ENCODE measurements around the gene CORIN.

CORIN gene

GRCh38 chr4:47741200-47741599 is 96.7 kb downstream of the CORIN start:
- in situ Hi-C loops (cut with MboI; ENCODE audit: low pct_unique_long_range_greater_than_20kb, low sequenced_read_pairs): no loop called here

DNA sequence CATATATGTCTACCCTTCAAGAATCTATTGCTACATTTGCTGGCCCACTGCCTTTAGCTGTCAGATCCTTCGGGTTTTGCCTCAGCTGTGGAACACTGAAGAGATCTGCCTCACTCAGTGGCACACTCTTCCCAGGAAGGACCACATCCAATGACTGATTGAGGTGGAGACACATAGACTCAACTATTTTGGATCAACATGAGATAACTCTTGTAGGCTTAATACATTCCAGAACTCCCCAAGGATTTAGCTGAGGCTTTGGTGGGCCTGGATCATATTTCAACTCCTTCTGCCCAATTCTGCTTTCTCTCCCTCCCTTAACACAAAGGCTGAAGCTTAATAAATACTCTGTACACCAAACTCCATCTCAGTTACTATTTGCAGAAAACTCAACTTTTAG is 100.5 kb downstream of the CORIN start:
- no peak for DNase-seq

More at GRCh38 chr4:47741200-47741599, 96.7 kb downstream of the CORIN start:
- peak; percentile 27 for DNase-seq

GRCh38 chr4:47736555-47736954 is 101.3 kb downstream of the CORIN start:
- no peak for DNase-seq
- in situ Hi-C loops (cut with MboI; ENCODE audit: low pct_unique_long_range_greater_than_20kb, low sequenced_read_pairs): no loop called here

More for the DNA sequence above, 100.5 kb downstream of the CORIN start:
- in situ Hi-C loops (cut with MboI; ENCODE audit: low pct_unique_long_range_greater_than_20kb, low sequenced_read_pairs): no loop called here

DNA sequence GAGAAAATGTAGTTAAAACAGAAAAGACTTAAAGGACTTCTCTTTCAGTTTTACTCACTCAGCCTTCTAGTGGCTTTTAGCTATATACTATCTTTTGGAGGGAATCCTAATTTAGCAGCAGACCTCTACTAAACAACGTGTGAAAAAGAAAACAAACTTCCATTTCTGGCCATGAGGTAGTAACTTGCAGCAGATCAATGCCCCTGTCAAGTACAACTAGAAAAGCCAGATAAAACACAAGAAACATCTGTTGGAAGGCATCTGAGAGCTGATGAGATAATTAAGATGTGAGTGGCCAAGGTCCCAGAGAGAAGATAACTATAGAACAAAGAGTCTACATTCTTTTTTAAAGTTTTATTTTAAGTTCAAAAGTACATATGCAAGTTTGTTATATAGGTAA is 101.7 kb downstream of the CORIN start:
- DNase-seq: no peak
- in situ Hi-C loops (cut with MboI; ENCODE audit: low pct_unique_long_range_greater_than_20kb, low sequenced_read_pairs): no loop called here

- DNase-seq: no peak
- in situ Hi-C loops (cut with MboI; ENCODE audit: low pct_unique_long_range_greater_than_20kb, low sequenced_read_pairs): no loop called here
Observed at GRCh38 chr4:47733302-47734175, 104.3 kb downstream of the CORIN start.

DNA sequence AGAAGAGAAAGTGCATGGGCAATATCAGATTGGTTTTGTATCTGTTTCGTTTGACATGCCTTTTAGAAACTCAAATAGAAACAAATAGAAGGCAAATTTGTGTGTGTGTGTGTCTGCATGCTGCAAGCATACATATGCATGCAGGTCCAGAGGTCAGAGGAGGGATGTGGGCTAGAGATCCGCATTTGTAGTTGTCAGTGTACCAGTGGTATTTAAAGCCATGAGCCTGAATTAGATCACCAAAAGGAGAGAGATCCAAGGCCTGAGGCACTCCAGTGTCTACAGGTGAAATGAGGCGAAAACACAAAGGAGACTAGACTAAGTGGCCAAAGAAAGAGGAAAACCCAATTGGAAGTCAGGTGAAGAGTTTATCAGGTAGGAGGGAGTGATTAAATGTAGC is 106.7 kb downstream of the CORIN start:
- in situ Hi-C loops (cut with MboI; ENCODE audit: low pct_unique_long_range_greater_than_20kb, low sequenced_read_pairs): no loop called here
- no peak for DNase-seq

DNA sequence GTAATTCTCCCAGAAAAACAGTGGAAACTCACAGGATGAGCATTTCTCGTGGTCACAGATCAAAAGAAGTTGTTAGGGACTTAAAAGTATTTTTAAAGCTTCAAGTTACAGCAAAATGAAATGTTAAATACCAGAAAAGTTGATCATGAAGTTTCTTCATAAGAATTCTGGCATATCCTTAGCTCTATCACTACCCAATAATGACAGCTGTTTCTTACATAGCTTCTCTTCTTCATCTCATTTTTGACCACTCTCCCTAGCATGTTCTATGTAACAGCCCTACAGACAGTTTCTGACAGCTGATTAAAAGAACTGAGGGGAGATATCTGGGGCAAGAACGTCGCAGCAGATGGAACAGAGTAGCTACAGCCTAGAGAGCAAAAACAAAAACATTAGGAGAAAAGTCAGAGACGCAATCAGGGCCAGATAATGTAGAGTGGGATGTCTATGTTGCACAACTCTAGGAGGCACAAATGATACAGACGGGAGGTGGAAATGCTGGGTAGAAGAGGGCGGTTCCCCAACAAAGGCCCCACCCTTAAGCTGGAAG is 108.7 kb downstream of the CORIN start:
- DNase-seq: no peak
- in situ Hi-C loops (cut with MboI; ENCODE audit: low pct_unique_long_range_greater_than_20kb, low sequenced_read_pairs): no loop called here

GRCh38 chr4:47721892-47722575 is 115.8 kb downstream of the CORIN start:
- in situ Hi-C loops (cut with MboI; ENCODE audit: low pct_unique_long_range_greater_than_20kb, low sequenced_read_pairs): loop anchor here (25.0 kb wide), 1 partner anchor 215 kb away; no protein-coding TSS in a partner anchor
- DNase-seq: no peak

DNA sequence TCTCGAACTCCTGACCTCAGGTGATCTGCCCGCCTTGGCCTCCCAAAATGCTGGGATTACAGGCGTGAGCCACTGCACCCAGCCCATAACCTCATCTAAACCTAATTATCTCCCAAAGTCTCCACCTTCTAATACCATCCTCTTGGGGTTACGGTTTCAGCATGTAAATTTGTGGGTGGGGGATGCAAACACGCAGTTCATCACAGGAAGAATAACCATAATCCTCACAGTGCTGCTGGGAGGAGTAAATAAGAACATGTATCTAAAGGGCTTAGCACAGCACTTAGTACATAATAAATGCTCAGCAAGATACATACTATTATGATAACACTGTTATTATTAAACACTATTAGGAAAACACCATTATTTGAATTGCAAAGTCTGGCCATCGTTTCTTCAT is 116.4 kb downstream of the CORIN start:
- no peak for DNase-seq
- in situ Hi-C loops (cut with MboI; ENCODE audit: low pct_unique_long_range_greater_than_20kb, low sequenced_read_pairs): loop anchor here (25.0 kb wide), 1 partner anchor 216 kb away; no protein-coding TSS in a partner anchor

- in situ Hi-C loops (cut with MboI; ENCODE audit: low pct_unique_long_range_greater_than_20kb, low sequenced_read_pairs): loop anchor here (25.0 kb wide), 1 partner anchor 217 kb away; no protein-coding TSS in a partner anchor
- DNase-seq: no peak
Observed at GRCh38 chr4:47720787-47721186, 117.1 kb downstream of the CORIN start.

DNA sequence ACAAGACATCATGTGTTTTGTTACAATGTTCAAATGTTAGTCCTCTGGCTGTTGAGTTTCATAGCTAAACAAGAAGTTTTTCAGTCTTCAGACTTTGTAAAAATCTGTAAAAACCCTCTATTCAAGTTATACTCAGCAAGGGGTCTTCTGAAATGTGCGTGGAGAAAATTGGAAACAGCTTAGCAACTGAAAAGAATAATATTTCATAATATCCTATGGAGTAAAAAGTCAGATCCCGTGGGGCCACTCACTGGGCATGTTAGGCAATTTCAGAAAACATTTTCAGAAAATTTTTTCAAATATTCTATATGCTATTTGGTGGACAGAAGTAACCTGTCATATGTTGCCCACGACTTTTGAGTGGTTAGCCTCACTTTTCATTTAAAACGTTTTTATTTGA is 118.3 kb downstream of the CORIN start:
- in situ Hi-C loops (cut with MboI; ENCODE audit: low pct_unique_long_range_greater_than_20kb, low sequenced_read_pairs): loop anchor here (25.0 kb wide), 1 partner anchor 218 kb away; no protein-coding TSS in a partner anchor
- no peak for DNase-seq

DNA sequence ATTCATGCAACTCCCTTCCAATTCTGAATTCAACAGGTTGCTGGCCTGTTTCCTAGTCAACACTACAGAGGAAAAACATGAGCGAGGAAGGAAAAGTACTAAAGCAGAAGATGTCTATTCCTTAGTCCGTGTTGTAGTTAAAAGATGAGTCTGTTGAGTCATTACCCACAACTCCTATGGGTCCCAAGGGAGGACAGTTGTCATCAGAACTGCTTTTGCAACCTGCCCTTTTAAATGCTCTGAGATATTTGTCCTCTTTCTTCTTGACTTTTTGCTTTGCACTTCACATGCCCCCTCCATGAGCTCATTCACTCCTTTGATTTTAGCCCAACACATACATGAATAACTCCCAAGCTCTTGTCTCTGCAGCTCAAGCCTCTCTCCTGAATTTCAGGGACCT is 119.2 kb downstream of the CORIN start:
- in situ Hi-C loops (cut with MboI; ENCODE audit: low pct_unique_long_range_greater_than_20kb, low sequenced_read_pairs): loop anchor here (25.0 kb wide), 1 partner anchor 219 kb away; no protein-coding TSS in a partner anchor
- no peak for DNase-seq

GRCh38 chr4:47717188-47717587 is 120.7 kb downstream of the CORIN start:
- DNase-seq: no peak
- in situ Hi-C loops (cut with MboI; ENCODE audit: low pct_unique_long_range_greater_than_20kb, low sequenced_read_pairs): loop anchor here (25.0 kb wide), 1 partner anchor 220 kb away; no protein-coding TSS in a partner anchor

DNA sequence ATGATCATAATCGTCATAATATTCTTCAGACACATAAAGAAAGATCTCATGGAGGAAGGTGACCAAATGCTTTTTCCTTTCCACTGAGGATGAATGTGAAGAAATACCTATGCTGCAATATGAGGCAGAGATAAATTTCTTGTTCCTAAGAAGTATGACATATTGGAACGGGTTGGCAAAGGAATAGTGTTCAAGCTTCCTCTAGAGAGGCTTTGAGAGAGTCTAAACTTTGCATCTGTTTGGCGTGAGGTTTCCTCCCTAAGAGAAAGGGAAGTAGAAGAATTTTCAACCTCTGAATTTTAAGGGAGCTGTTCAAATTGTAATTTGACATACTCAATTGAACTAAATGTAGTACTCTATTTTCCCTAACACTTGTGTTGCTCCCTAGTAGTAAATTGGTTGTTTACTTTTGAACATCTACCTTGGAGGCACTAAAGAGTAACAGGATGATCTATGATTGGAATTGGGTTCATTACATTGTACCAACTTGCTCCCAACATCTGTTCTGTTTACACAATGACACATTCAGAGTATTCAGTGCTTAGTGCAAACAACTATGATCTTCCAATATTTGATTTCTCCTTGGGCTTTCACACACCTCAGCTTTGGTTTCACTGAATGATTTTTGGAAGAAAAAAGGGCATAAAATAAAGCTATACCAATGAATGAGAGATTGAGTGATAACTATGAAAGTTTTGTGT is 122.0 kb downstream of the CORIN start:
- DNase-seq: peak; percentile 8
- in situ Hi-C loops (cut with MboI; ENCODE audit: low pct_unique_long_range_greater_than_20kb, low sequenced_read_pairs): loop anchor here (25.0 kb wide), 1 partner anchor 221 kb away; no protein-coding TSS in a partner anchor

GRCh38 chr4:47714269-47714668 is 123.6 kb downstream of the CORIN start:
- in situ Hi-C loops (cut with MboI; ENCODE audit: low pct_unique_long_range_greater_than_20kb, low sequenced_read_pairs): loop anchor here (25.0 kb wide), 1 partner anchor 223 kb away; no protein-coding TSS in a partner anchor
- no peak for DNase-seq

DNA sequence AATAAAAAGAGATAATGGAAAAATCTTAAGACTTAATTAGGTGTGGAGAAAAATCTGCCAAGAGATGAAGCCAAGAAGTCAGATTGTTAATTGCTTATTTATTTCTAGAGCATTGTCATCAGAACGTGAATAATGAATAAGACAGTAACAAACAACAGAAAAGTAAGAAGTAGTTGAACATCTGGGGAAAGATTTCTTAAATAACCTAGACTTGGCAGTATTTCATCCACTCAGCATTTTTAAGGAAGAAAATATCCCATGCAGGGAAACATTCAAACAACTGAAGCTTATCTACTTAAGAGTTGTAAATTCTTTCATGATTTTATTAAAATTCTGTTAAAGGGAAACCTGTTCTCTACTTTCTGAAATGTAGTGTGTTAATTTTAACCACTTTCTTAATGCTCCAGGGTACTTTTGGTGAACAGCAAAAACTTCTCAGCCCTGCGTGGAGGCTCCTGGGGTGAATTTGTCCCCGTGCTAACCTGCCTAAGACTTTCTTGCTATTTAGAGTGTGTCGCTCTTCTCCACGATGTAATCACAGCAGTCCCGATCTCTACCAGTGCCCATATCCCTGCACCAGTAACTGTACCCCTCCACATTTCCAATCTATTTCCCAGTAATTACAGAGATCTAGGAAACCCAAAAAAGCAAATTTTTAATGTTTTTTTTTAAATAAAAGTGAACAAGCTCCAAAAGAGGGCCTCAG is 124.6 kb downstream of the CORIN start:
- DNase-seq: no peak
- in situ Hi-C loops (cut with MboI; ENCODE audit: low pct_unique_long_range_greater_than_20kb, low sequenced_read_pairs): loop anchor here (25.0 kb wide), 1 partner anchor 224 kb away; no protein-coding TSS in a partner anchor

DNA sequence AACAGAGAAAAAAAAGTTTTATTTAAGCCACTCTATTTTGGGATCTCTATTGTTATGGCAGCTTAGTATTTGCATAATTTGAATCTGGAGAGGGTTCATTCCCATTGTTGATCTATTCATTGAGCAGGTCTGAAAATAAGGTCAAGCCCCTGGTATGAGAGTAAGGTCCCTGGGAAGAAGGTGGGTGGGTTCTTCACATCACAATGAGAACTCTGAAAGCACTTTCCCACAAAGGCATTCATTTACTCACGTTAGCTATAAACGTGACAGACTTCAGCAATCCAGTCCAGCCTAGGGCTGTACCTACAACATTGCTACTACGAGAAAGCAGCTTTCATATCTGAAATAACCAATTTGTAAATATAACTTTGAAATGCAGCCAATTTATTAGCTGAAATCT is 126.2 kb downstream of the CORIN start:
- in situ Hi-C loops (cut with MboI; ENCODE audit: low pct_unique_long_range_greater_than_20kb, low sequenced_read_pairs): loop anchor here (25.0 kb wide), 1 partner anchor 226 kb away; no protein-coding TSS in a partner anchor
- no peak for DNase-seq

GRCh38 chr4:47711183-47711582 is 126.7 kb downstream of the CORIN start:
- DNase-seq: no peak
- in situ Hi-C loops (cut with MboI; ENCODE audit: low pct_unique_long_range_greater_than_20kb, low sequenced_read_pairs): loop anchor here (25.0 kb wide), 1 partner anchor 226 kb away; no protein-coding TSS in a partner anchor

Measured in KBM-7 (cell line).